Neural cell (in vitro differentiated cells): ENCODE data around the gene ODAM.

Source experiments
- CTCF ChIP-seq: fragments of 450-650 bp; IDR thresholded peaks from 2 replicates; pipeline ENCODE4 v1.5.1; 2014; ENCODE audit warnings: antibody characterized with exemption, mild to moderate bottlenecking, moderate library complexity; ENCODE audit not compliant: poor library complexity, severe bottlenecking
- EP300 ChIP-seq: fragments of 450-650 bp; conservative IDR thresholded peaks from 2 replicates; pipeline ENCODE4 v1.6.1; 2014; ENCODE audit warnings: antibody characterized with exemption, mild to moderate bottlenecking, moderate library complexity; ENCODE audit not compliant: poor library complexity, severe bottlenecking
- EZH2 ChIP-seq: fragments of 200-600, 300-800 bp; shearing (Covaris generic), sonication (generic); IDR thresholded peaks from 2 replicates; pipeline ENCODE4 v1.6.1; 2014; ENCODE audit warnings: antibody characterized with exemption, low read length, borderline replicate concordance, mild to moderate bottlenecking; ENCODE audit not compliant: insufficient read depth, poor library complexity, severe bottlenecking
- MXI1 ChIP-seq: fragments of 450-650 bp; conservative IDR thresholded peaks from 2 replicates; pipeline ENCODE4 v1.6.1; 2014; ENCODE audit warnings: antibody characterized with exemption, mild to moderate bottlenecking; ENCODE audit not compliant: poor library complexity, severe bottlenecking
- POLR2AphosphoS5 ChIP-seq: IDR thresholded peaks from 2 replicates; pipeline ENCODE4 v1.6.1; 2012
- RAD21 ChIP-seq: fragments of 450-650 bp; conservative IDR thresholded peaks from 2 replicates; pipeline ENCODE4 v1.6.1; 2014; ENCODE audit warnings: antibody characterized with exemption, mild to moderate bottlenecking, moderate library complexity
- TAF1 ChIP-seq: IDR thresholded peaks from 2 replicates; pipeline ENCODE4 v1.6.1; 2012; ENCODE audit warnings: low read depth
- TF ChIP-seq, protein P1 (sequence below): IDR thresholded peaks from 2 replicates; pipeline ENCODE4 v1.6.1; 2012; ENCODE audit warnings: borderline replicate concordance

DNA sequence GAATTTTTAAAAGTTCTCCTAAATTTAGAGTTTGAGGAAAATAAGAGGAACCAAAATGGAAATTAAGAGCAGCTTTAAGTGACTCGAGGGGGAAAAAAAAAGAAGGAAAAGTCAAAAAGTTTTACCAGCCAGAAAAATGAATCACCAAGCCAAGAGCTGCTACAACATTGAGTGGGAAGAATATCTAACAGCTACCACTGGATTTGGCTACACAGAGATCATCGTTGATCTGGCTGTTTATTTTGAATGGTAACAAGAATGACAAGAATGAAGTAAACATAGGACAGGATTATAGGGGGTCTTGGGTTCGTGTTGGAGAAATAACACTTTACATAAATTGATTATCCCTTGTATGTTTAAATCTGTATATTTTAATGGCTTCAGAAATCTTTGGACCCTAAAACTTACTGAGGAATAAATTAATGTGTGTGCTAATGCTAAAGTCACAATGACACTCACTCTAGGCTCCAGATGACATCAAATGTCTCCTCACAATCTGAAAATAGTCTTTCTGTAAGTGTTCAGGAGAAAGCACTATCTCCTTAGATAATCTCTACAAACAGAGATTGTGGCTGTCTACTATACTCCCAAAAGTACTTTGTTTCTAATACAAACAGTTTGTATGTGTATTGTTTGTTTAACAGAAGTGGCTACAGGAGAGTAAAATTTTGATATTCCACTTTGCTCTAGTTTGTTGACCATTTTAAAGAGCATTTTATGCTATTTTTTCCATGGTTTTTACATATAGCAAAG is 43.8 kb downstream of the ODAM start:
- TF ChIP-seq CTCF (no peak), RAD21 (no peak), EZH2 (no peak), TAF1 (no peak), POLR2AphosphoS5 (no peak), MXI1 (no peak), EP300 (no peak)
- TF ChIP-seq, protein P1, sequence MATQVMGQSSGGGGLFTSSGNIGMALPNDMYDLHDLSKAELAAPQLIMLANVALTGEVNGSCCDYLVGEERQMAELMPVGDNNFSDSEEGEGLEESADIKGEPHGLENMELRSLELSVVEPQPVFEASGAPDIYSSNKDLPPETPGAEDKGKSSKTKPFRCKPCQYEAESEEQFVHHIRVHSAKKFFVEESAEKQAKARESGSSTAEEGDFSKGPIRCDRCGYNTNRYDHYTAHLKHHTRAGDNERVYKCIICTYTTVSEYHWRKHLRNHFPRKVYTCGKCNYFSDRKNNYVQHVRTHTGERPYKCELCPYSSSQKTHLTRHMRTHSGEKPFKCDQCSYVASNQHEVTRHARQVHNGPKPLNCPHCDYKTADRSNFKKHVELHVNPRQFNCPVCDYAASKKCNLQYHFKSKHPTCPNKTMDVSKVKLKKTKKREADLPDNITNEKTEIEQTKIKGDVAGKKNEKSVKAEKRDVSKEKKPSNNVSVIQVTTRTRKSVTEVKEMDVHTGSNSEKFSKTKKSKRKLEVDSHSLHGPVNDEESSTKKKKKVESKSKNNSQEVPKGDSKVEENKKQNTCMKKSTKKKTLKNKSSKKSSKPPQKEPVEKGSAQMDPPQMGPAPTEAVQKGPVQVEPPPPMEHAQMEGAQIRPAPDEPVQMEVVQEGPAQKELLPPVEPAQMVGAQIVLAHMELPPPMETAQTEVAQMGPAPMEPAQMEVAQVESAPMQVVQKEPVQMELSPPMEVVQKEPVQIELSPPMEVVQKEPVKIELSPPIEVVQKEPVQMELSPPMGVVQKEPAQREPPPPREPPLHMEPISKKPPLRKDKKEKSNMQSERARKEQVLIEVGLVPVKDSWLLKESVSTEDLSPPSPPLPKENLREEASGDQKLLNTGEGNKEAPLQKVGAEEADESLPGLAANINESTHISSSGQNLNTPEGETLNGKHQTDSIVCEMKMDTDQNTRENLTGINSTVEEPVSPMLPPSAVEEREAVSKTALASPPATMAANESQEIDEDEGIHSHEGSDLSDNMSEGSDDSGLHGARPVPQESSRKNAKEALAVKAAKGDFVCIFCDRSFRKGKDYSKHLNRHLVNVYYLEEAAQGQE, result no peak
